IPS-15b (cell line): Measurements from ENCODE around the gene SUSD3.

Experiments used
- H3K27me3 ChIP-seq: one replicate; pipeline ENCODE4 v1.6.1; 2013; ENCODE audit warnings: low read length; ENCODE audit not compliant: control insufficient read depth, insufficient read depth
- H3K36me3 ChIP-seq: one replicate; pipeline ENCODE4 v1.6.1; 2013; ENCODE audit warnings: low read length; ENCODE audit not compliant: control insufficient read depth, insufficient read depth
- H3K4me1 ChIP-seq: one replicate; pipeline ENCODE4 v1.6.1; 2013; ENCODE audit warnings: mild to moderate bottlenecking, low read length; ENCODE audit not compliant: control insufficient read depth, insufficient read depth
- H3K4me3 ChIP-seq: one replicate; pipeline ENCODE4 v1.5.1; 2013; ENCODE audit warnings: low read depth, low read length
- H3K9ac ChIP-seq: one replicate; pipeline ENCODE4 v1.6.1; 2013; ENCODE audit warnings: low read depth, mild to moderate bottlenecking, low read length
- H3K9me3 ChIP-seq: one replicate; pipeline ENCODE4 v1.6.1; 2013; ENCODE audit warnings: mild to moderate bottlenecking, low read length; ENCODE audit not compliant: control insufficient read depth, insufficient read depth

The SUSD3 gene

GRCh38 chr9:93020771-93021670 is 37.5 kb upstream of the SUSD3 start:
- no peak overlapping the region for H3K9ac ChIP-seq
- no peaks in the 10 kb centered on the region for H3K9me3 ChIP-seq
- H3K36me3 ChIP-seq: no peaks in the 10 kb centered on the region
- H3K4me1 ChIP-seq: no peaks in the 10 kb centered on the region
- no peaks in the 10 kb centered on the region for H3K27me3 ChIP-seq
- H3K4me3 ChIP-seq: no peak overlapping the region

GRCh38 chr9:93022066-93022465 is 36.4 kb upstream of the SUSD3 start:
- Histone ChIP-seq H3K36me3 (no peaks in the 10 kb centered on the region), H3K4me3 (no peak overlapping the region), H3K27me3 (no peaks in the 10 kb centered on the region), H3K9ac (no peak overlapping the region), H3K4me1 (no peaks in the 10 kb centered on the region), H3K9me3 (no peaks in the 10 kb centered on the region)

DNA sequence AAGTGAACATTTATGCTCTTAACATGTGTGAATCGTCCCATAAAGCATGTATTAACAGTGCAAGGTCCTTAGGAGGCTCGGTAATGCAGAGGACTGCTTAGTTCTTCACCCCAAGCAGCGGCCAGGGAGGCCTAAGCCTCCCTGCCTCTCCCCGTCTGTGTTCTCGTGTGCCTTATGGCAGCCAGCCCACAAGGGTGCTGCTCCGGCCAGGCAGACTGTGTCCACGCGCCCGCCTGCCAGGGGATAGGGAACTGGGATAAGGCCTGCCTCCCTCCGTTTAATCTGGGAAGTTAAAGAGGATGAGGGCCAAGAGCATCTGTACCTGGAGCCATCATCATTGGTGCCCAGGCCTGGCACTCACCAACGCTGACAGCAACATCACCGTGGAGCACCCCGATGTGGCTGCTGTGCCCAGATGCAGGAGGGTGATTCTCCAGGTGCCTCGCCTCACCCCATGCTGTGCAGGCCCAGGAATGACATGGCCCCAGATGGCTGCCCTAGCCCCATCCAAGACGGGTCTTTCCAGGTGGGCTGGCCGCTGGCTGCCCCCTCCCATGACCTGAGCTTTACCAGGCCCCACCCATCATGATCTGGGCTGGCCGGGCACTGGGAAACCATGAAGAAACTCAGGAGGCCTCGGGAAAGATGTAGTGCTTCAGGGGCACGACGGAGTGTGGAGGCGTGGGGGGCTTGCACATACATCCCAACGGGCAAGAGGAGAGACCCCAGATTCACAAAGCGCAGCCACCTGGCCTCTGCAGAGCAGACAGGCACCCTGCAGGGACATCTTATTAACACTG is 35.6 kb upstream of the SUSD3 start:
- no peaks in the 10 kb centered on the region for H3K4me1 ChIP-seq
- no peak overlapping the region for H3K9ac ChIP-seq
- H3K36me3 ChIP-seq: no peaks in the 10 kb centered on the region

GRCh38 chr9:93023521-93023815 is 35.0 kb upstream of the SUSD3 start:
- Histone ChIP-seq H3K27me3 (no peaks in the 10 kb centered on the region), H3K9me3 (no peaks in the 10 kb centered on the region), H3K9ac (no peak overlapping the region), H3K4me3 (no peak overlapping the region), H3K36me3 (no peaks in the 10 kb centered on the region), H3K4me1 (no peaks in the 10 kb centered on the region)

More for the DNA sequence above, 35.6 kb upstream of the SUSD3 start:
- no peak overlapping the region for H3K4me3 ChIP-seq
- no peaks in the 10 kb centered on the region for H3K27me3 ChIP-seq
- no peaks in the 10 kb centered on the region for H3K9me3 ChIP-seq

DNA sequence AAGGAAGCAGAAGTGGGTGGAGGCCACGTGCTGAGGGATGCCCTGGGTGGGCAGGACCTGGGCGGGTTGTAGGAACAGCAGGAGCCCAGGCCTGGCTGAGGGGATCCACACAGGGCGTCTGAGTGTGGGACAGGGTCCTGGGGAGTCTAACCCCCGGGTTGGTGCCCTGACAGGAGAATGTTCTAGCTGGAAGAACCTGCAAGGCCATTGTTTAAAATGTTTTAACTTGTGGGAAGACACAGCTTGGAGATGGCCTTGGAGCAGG is 33.9 kb upstream of the SUSD3 start:
- H3K4me1 ChIP-seq: no peaks in the 10 kb centered on the region
- H3K4me3 ChIP-seq: no peak overlapping the region
- H3K9me3 ChIP-seq: no peaks in the 10 kb centered on the region
- no peaks in the 10 kb centered on the region for H3K27me3 ChIP-seq
- H3K36me3 ChIP-seq: no peaks in the 10 kb centered on the region
- H3K9ac ChIP-seq: no peak overlapping the region

GRCh38 chr9:93024986-93025630 is 33.4 kb upstream of the SUSD3 start:
- H3K4me1 ChIP-seq: no peaks in the 10 kb centered on the region

DNA sequence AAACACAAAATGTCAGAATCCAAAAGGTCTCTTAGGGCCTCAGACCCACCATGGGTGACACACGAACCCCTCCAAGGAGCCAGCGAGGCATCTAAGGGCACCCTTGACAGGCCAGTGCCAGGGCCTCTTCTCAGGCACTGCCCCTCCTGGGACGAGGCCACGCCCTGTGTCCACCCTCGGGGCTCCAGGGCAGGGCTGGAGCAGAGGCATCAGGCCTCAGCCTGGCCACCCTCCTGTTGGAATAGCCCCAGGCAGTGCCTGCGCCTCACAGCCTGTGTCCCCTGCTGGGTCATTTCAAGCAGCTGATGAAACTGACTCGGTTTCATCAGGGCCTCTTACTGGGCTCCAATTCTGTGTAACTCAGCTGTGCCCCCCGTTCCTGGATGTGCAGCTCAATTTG is 32.8 kb upstream of the SUSD3 start:
- no peak overlapping the region for H3K4me3 ChIP-seq
- H3K36me3 ChIP-seq: no peaks in the 10 kb centered on the region
- H3K9ac ChIP-seq: no peak overlapping the region
- H3K27me3 ChIP-seq: no peaks in the 10 kb centered on the region
- H3K4me1 ChIP-seq: no peaks in the 10 kb centered on the region
- H3K9me3 ChIP-seq: no peaks in the 10 kb centered on the region

More at GRCh38 chr9:93024986-93025630, 33.4 kb upstream of the SUSD3 start:
- Histone ChIP-seq H3K9ac (no peak overlapping the region), H3K9me3 (no peaks in the 10 kb centered on the region), H3K36me3 (no peaks in the 10 kb centered on the region), H3K4me3 (no peak overlapping the region), H3K27me3 (no peaks in the 10 kb centered on the region)

DNA sequence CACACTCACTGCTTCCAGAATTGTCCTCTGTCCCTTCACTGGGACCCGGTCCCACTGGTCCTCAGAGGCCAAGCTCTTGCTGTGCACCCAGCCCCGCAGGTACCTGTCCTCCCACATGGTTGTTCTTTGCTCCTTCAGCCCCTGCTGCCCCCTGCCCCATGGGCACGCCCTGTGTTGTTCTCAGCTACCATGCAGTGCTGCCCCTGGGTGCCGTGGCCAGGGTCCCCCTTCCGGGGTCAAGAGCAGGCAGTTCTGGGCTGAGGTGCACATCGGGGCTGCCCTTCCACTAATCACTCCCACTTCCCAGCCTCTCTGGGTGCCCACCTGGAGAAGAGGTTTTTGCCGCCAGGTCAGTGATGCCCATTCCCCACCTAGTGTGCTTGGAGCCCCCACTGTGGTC is 31.9 kb upstream of the SUSD3 start:
- Histone ChIP-seq H3K9ac (no peak overlapping the region), H3K27me3 (no peaks in the 10 kb centered on the region), H3K4me1 (no peaks in the 10 kb centered on the region), H3K9me3 (no peaks in the 10 kb centered on the region), H3K36me3 (no peaks in the 10 kb centered on the region), H3K4me3 (no peak overlapping the region)

DNA sequence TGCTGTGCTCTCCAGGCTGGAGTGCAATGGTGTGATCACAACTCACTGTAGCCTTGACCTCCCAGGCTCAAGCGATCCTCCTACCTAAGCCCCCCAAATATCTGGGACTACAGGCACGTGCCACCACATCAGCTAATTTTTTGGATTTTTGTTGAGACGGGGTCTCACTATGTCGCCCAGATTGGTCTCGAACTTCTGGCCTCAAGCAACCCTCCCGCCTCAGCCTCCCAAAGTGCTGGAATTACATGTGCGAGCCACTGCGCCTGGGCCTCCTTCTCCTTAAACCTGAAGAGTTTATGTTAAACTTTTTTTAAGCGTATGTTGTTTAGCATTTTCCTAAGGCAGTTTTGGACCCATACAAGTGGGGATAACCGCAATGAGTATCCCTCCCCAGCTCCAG is 30.8 kb upstream of the SUSD3 start:
- Histone ChIP-seq H3K36me3 (no peaks in the 10 kb centered on the region), H3K9ac (no peak overlapping the region), H3K27me3 (no peaks in the 10 kb centered on the region), H3K9me3 (no peaks in the 10 kb centered on the region), H3K4me3 (no peak overlapping the region), H3K4me1 (no peaks in the 10 kb centered on the region)

- Histone ChIP-seq H3K4me1 (no peaks in the 10 kb centered on the region), H3K9ac (no peak overlapping the region), H3K4me3 (no peak overlapping the region), H3K27me3 (no peaks in the 10 kb centered on the region), H3K9me3 (no peaks in the 10 kb centered on the region), H3K36me3 (no peaks in the 10 kb centered on the region)
These were observed 30.0 kb upstream of the SUSD3 start for GRCh38 chr9:93028448-93029006.

- no peaks in the 10 kb centered on the region for H3K27me3 ChIP-seq
These were observed 27.6 kb upstream of the SUSD3 start for GRCh38 chr9:93030642-93031628.

More at GRCh38 chr9:93030642-93031628, 27.6 kb upstream of the SUSD3 start:
- H3K36me3 ChIP-seq: no peaks in the 10 kb centered on the region
- no peak overlapping the region for H3K4me3 ChIP-seq
- no peaks in the 10 kb centered on the region for H3K9me3 ChIP-seq
- no peaks in the 10 kb centered on the region for H3K4me1 ChIP-seq
- H3K9ac ChIP-seq: no peak overlapping the region
